ENCODE data around the gene CIB2.

Gene CIB2

GRCh38 chr15:78069462-78070029 is 61.7 kb downstream of the CIB2 start:
- H3K4me3 ChIP-seq (ENCODE audit: low read depth, low read length) = no peak overlapping the region

GRCh38 chr15:78069052-78069414 is 62.2 kb downstream of the CIB2 start:
- H3K4me3 ChIP-seq (ENCODE audit: low read depth, low read length) = no peak overlapping the region

GRCh38 chr15:78067328-78068228 is 63.7 kb downstream of the CIB2 start:
- H3K4me3 ChIP-seq (ENCODE audit: low read depth, low read length) = no peak overlapping the region

- H3K4me3 ChIP-seq (ENCODE audit: low read depth, low read length) = no peak overlapping the region
Measured at GRCh38 chr15:78065973-78066946, 65.0 kb downstream of the CIB2 start.

DNA sequence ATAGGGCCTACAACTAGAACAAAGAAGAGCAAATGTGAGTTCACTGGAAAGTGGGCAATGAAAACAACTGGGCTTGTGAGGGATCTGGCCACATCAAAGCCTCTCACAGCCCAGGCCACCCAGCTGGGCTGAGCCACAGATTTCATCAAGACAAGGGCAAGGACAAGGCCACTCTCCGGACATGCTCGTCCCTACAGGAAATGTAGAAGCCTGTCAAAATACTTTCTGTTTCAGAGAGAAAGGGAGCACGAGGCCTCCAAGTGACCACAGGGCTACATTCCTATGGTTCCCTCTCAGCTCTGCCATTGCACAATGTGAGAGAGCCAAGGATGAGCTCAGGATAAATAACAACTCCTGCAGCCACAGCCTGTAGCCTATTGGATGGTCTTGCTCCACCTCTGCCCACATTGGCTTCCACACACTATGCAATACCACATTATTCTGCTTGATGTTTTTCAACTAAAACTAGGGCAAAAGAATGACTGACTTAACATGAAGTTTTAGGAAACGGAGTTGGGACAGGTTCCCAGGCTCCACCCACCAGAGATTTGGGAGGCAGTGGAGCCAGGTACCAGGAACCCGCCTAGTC is 65.9 kb downstream of the CIB2 start:
- H3K4me3 ChIP-seq (ENCODE audit: low read depth, low read length) = no peak overlapping the region

- no peak overlapping the region for H3K4me3 ChIP-seq (ENCODE audit: low read depth, low read length)
Measured at GRCh38 chr15:78064544-78064943, 66.7 kb downstream of the CIB2 start.

GRCh38 chr15:78063970-78064385 is 67.3 kb downstream of the CIB2 start:
- H3K4me3 ChIP-seq (ENCODE audit: low read depth, low read length) = no peak overlapping the region

DNA sequence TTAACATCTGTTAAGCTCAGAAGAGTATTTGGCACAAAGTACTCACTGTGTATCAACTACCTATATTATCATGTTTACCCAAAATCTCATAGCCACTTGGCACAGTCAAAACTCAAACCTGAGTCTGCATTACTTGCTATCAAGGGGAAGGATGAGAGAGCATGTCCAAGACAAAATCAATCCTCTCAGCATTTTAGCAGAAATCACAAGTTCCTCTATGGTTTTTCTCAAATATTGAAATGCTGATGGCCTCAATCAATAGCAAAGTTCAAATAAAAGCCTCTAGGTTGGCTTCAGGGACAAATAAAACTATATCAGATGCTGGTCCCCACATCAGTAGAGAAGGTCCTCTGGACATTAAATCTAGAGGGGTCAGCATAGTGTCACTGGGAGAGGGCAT is 68.0 kb downstream of the CIB2 start:
- no peak overlapping the region for H3K4me3 ChIP-seq (ENCODE audit: low read depth, low read length)

- no peak overlapping the region for H3K4me3 ChIP-seq (ENCODE audit: low read depth, low read length)
Measured at GRCh38 chr15:78061963-78062427, 69.2 kb downstream of the CIB2 start.

GRCh38 chr15:78060232-78060631 is 71.0 kb downstream of the CIB2 start:
- H3K4me3 ChIP-seq (ENCODE audit: low read depth, low read length) = no peak overlapping the region

DNA sequence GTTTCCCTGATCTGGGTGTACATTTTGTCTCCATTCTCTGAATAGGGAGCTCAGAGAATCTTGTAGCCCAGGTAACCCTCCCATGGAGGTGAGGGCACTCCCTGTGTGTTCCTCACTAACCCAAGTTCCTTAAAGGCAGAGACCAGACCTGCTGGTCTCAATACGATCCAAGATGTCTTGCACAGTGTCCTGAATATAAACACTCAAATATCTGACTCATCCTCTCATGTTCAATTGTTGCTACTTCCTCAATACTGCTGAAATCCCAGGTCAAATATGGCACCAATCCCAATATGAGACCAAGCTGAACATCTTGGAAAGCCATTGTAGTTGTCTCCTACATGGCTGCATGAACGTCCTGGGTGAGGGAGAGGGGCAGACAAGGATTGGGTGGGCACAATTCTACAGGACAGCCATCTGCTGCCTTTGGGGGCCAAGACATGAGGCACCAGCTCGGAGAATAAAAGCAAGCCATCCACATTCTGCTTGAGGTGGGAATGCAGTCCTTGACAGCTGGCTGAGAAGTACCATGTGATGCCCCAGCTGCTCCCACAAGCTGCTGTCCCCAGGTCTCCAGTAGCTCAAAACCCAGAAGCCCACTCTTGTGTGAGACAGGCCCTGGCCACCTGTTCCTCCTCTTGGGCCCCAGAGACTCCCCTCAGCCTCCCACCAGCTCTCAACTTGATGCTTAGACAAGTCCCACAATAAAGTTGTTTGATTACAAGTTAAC is 72.0 kb downstream of the CIB2 start:
- H3K4me3 ChIP-seq (ENCODE audit: low read depth, low read length) = no peak overlapping the region

GRCh38 chr15:78058401-78058935 is 72.8 kb downstream of the CIB2 start:
- no peak overlapping the region for H3K4me3 ChIP-seq (ENCODE audit: low read depth, low read length)

- no peak overlapping the region for H3K4me3 ChIP-seq (ENCODE audit: low read depth, low read length)
Measured at GRCh38 chr15:78057803-78058202, 73.4 kb downstream of the CIB2 start.

GRCh38 chr15:78056714-78057269 is 74.5 kb downstream of the CIB2 start:
- no peak overlapping the region for H3K4me3 ChIP-seq (ENCODE audit: low read depth, low read length)

DNA sequence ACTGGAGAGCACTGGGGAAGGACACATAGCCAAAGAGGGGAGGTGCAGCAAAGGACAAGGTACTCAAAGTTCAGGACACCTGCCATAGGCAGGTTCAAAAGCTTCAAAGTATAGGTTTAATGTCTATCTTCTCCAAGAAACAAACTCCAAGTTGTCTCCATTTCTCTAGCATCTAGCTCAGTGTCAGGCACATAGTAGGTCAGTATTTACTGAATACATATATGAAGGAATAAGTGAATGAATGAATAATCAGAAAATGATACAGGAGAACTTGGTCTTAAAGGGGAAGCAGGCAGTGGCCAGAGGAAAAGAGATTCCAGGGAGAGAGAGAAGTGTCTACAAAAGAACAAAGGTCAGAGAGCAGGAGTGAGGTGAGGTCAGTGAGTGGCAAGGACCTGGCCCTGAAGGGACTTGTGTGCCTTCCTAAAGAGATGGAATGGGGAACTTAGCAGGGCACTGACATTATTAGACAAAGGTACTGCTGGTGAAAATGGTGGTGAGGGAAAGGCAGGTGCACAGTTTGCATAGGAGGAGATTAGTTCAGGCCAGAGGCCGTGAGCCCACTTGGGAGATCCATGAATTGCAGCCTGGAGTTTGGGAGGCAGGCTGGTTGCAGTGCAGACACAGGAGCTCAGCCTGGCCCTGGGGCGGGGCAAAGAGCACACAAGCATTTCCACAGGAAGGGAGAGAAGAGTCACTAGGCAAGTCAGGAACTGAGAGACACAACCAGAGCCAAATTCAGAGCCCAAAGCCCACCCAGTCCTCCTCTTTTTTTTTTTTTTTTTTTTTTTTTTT is 75.1 kb downstream of the CIB2 start:
- no peak overlapping the region for H3K4me3 ChIP-seq (ENCODE audit: low read depth, low read length)

DNA sequence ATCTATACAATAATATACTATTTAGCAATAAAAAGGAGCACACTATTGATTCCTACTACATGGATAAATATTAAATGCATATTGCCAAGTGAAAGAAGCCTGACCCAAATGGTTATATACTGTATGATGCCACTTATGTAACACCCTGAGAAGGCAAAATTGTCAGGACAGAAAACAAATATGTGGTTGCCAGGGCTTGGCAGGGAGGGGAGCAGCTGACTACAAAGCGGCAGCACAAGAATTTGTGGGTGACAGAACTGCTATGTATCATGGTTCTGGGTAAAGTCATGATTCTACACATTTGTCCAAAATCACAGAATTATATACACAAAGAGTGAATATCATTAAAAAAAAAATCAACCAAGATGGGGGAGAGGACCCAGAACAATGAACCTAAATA is 76.3 kb downstream of the CIB2 start:
- no peak overlapping the region for H3K4me3 ChIP-seq (ENCODE audit: low read depth, low read length)

Data from iPS-11a (cell line).